ENCODE measurements around the gene STPG2. TPM values are rescaled to one million over a fixed set of nuclear protein-coding genes. Genes with fewer than 3 reads are reported as not detected.

STPG2 gene
- total and polyA plus RNA-seq, 2 of the 4 experiments (the other 2 are of a cell fraction): not detected

DNA sequence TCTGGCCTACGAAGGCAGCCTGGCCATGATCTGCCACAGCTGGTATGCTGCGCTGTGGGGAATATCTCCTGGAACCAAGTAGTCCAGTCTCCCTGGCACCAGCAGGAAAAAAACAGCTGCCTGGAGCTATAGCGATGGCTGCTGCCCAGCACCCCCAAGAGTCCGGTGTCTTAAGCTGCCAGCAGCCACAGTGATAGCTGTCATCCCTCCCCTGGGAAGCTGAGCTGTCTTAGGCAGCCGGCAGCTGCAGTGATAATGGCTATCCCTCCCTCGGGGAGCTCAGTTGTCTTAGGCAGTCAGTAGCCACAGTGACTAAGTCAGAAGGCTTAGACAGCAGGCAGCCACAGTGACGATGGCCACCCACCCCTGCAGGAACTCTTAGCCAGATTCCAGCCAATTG, 205.1 kb downstream of the STPG2 start:
- H2BK5ac ChIP-seq (ENCODE audit: low read depth, low read length, poor library complexity, severe bottlenecking): no peak overlapping the region
- CTCF ChIA-PET: interaction anchor here (0.6 kb wide), 1 partner anchor 39 kb away, joined by 3 read pairs; no protein-coding TSS in a partner anchor
- H2BK20ac ChIP-seq (ENCODE audit: low read depth, low read length): no peak overlapping the region
- POLR2A ChIA-PET (ENCODE audit: unreplicated experiment): no interaction called here
- H3K36me3 ChIP-seq (ENCODE audit: control insufficient read depth, insufficient read depth, low read length): no peaks in the 10 kb centered on the region
- no peaks in the 10 kb centered on the region for H3K9me1 ChIP-seq (ENCODE audit: insufficient read depth, low read length)
- no peak overlapping the region for H3K4ac ChIP-seq (ENCODE audit: low read depth, low read length)
- no peak overlapping the region for H3K14ac ChIP-seq (replicated peaks; ENCODE audit: low read depth, low read length)
- no peak overlapping the region for H3K4me3 ChIP-seq (ENCODE audit: insufficient read depth, low read depth, low read length)
- WGBS, 2 experiments (ENCODE audit: extremely low coverage in 2 of 2, insufficient read length in 1 of 2): 29% methylated on average over 1 of the region's 7 CpGs; no CpG with 5 or more reads in 1 of the 2 experiments
- H3K4me1 ChIP-seq (ENCODE audit: control insufficient read depth, insufficient read depth, low read length): no peaks in the 10 kb centered on the region
- dilution Hi-C loops (cut with HindIII; ENCODE audit: low sequenced_read_pairs, unreplicated experiment): no loop called here
- intact Hi-C loops (cut with micrococcal nuclease): no loop called here
- H2BK15ac ChIP-seq (ENCODE audit: low read depth, low read length): no peak overlapping the region
- H2AFZ ChIP-seq (replicated peaks; ENCODE audit: low read length, poor library complexity): no peak overlapping the region
- H4K20me1 ChIP-seq (ENCODE audit: insufficient read depth, low read length): no peaks in the 10 kb centered on the region
- H3K23ac ChIP-seq (ENCODE audit: low read depth, low read length): no peak overlapping the region
- peaks cover 11% of the 10 kb centered on the region for H3K9me3 ChIP-seq (ENCODE audit: control insufficient read depth, insufficient read depth, low read length)
- H3K27me3 ChIP-seq (ENCODE audit: control insufficient read depth, insufficient read depth, low read length): no peaks in the 10 kb centered on the region
- no peak overlapping the region for H3K56ac ChIP-seq (ENCODE audit: extremely low read depth, insufficient read depth, low read length)
- H4K91ac ChIP-seq (ENCODE audit: insufficient read depth, low read depth, low read length): no peak overlapping the region
- TF ChIP-seq RFX5 (IDR thresholded peaks at IDR 0.05; ENCODE audit: low read depth, low read length) (no peak), RAD21 (IDR thresholded peaks at IDR 0.05; ENCODE audit: low read length) (no peak), BHLHE40 (IDR thresholded peaks at IDR 0.05; ENCODE audit: low read depth, low read length) (no peak)
- DNase-seq: no peak
- H2BK120ac ChIP-seq (ENCODE audit: low read depth, low read length): no peak overlapping the region
- ATAC-seq (ENCODE audit: low read depth): no peak
- no peak overlapping the region for H4K5ac ChIP-seq (ENCODE audit: low read depth, low read length)
- H3K9ac ChIP-seq (ENCODE audit: low read depth, low read length): no peak overlapping the region
- no peak overlapping the region for H2AK9ac ChIP-seq (replicated peaks; ENCODE audit: low read depth, low read length, poor library complexity)
- H3K79me1 ChIP-seq (ENCODE audit: low read depth in 1 of 2, low read length in 2 of 2): no peaks in the 10 kb centered on the region
- no peak overlapping the region for H2AK5ac ChIP-seq (ENCODE audit: low read depth, low read length)
- H3K27ac ChIP-seq (ENCODE audit: insufficient read depth, low read length): no peak overlapping the region
- H4K8ac ChIP-seq (ENCODE audit: low read depth in 2 of 2, low read length in 2 of 2): no peak overlapping the region
- H3K4me2 ChIP-seq (ENCODE audit: low read depth, low read length): no peak overlapping the region
- in situ Hi-C loops (cut with MboI; ENCODE audit: low sequenced_read_pairs): no loop called here
- H3K18ac ChIP-seq (ENCODE audit: low read depth, low read length): no peak overlapping the region
- no TSS peak for BruUV-seq (replicated peaks)
